SK-N-MC (cell line): ENCODE results near the gene XIAP.
"Not testable (repeated sequence)": the region's sequence is repeated elsewhere in the genome, so short reads cannot be mapped to it uniquely, and the experiment has no call there.

Experiments used
- DNase-seq: peaks from one replicate; pipeline ENCODE4 v3.0.0-alpha.2; 2011; ENCODE audit warnings: low read depth, low spot score
- H3K27ac ChIP-seq: fragments of 200-600 bp; sonication (generic); 2 replicates; pipeline ENCODE4 v1.5.1; 2016; ENCODE audit warnings: mixed run types
- H3K36me3 ChIP-seq: fragments of 200-600 bp; sonication (generic); 2 replicates; pipeline ENCODE4 v1.6.1; 2017; ENCODE audit warnings: antibody characterized with exemption, low read length, mixed read lengths; ENCODE audit not compliant: insufficient read depth
- H3K4me3 ChIP-seq: fragments of 200-600 bp; sonication (generic); 2 replicates; pipeline ENCODE4 v1.5.1; 2016
- H3K9ac ChIP-seq: fragments of 200-600 bp; sonication (generic); 2 replicates; pipeline ENCODE4 v1.8.0; 2017; ENCODE audit warnings: mixed run types, mixed read lengths; ENCODE audit not compliant: insufficient read length
- H3K9me3 ChIP-seq: fragments of 200-600 bp; sonication (generic); 2 replicates; pipeline ENCODE4 v1.6.1; 2017; ENCODE audit warnings: low read depth, mild to moderate bottlenecking, antibody characterized with exemption, low read length, moderate library complexity, mixed read lengths
- EZH2 ChIP-seq: fragments of 200-600 bp; sonication (generic); IDR thresholded peaks from one replicate; pipeline ENCODE4 v1.6.1; 2017; ENCODE audit warnings: antibody characterized with exemption
- FOXP2 ChIP-seq: optimal IDR thresholded peaks from 2 replicates; pipeline ENCODE3; 2011; ENCODE audit warnings: mild to moderate bottlenecking, moderate library complexity; ENCODE audit not compliant: insufficient read depth; ENCODE audit errors: extremely low read length, control extremely low read depth
- POLR2AphosphoS5 ChIP-seq: IDR thresholded peaks from 2 replicates; pipeline ENCODE4 v1.6.1; 2012; ENCODE audit warnings: mild to moderate bottlenecking, low read depth, low read length, borderline replicate concordance

Gene XIAP

DNA sequence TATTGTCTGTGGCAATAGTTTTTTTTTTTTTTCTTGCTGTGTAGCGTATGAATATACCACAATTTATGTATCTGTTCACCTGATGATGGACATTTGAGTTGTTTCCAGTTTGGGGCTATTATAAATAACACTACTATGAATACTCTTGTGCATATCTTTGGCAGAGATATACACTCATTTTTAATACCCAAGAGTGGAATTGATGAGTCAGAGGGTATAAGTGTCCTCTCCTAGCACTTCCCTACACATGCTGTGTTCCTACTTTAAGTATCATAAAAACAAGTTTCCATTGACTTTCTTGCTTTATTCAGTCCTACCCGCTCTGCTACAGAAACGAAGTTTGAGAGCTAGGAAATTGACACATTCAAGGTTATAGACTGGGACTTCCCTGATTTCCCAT, 39.8 kb downstream of the XIAP start:
- H3K9me3 ChIP-seq = no peaks in the 10 kb centered on the region
- no peak for DNase-seq
- H3K36me3 ChIP-seq = peaks cover 19% of the 10 kb centered on the region
- no peak overlapping the region for H3K9ac ChIP-seq
- no peak overlapping the region for H3K4me3 ChIP-seq
- no peak for TF ChIP-seq FOXP2
- no peak for TF ChIP-seq EZH2
- no peak for TF ChIP-seq POLR2AphosphoS5
- H3K27ac ChIP-seq = no peak overlapping the region

DNA sequence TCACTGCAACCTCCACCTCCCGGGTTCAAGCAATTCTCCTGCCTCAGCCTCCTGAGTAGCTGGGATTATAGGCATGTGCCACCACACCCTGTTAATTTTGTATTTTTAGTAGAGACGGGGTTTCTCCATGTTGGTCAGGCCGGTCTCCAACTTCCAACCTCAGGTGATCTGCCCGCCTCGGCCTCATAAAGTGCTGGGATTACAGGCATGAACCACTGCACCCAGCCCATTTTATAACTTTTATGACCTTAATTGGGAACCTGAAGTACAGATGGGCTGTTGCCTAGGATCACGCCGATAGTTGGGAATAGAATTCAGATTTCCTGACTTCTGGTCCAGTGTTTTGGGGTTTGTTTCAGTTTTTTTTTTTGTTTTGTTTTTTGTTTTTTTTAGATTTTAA, 43.4 kb downstream of the XIAP start:
- not testable (repeated sequence) for DNase-seq, H3K9me3 ChIP-seq, H3K9ac ChIP-seq, H3K4me3 ChIP-seq, H3K27ac ChIP-seq
- peaks cover 12% of the 10 kb centered on the region for H3K36me3 ChIP-seq

DNA sequence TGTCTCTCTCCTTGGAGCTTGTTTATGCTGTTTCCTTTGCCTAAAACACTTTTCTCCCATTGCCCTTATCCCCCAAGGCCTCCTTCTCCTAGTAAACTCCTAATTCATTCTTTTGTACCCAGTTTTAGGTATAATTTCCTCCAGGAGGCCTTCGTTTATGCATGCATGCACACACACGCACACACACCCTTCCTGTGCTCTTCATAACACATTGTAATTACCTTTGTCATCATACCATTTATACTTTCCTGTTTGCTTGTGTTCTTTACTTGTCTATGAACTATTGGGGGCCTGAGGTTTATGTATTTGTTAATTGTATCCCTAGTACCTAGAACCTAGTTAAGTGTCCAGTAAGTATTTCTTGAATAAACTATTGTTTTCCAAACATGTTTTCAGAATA, 45.5 kb downstream of the XIAP start:
- Histone ChIP-seq H3K9ac (no peak overlapping the region), H3K27ac (peak overlapping the region; percentile 71), H3K36me3 (peaks cover 10% of the 10 kb centered on the region), H3K4me3 (no peak overlapping the region), H3K9me3 (no peaks in the 10 kb centered on the region)
- TF ChIP-seq FOXP2 (no peak), EZH2 (no peak), POLR2AphosphoS5 (no peak)
- no peak for DNase-seq

DNA sequence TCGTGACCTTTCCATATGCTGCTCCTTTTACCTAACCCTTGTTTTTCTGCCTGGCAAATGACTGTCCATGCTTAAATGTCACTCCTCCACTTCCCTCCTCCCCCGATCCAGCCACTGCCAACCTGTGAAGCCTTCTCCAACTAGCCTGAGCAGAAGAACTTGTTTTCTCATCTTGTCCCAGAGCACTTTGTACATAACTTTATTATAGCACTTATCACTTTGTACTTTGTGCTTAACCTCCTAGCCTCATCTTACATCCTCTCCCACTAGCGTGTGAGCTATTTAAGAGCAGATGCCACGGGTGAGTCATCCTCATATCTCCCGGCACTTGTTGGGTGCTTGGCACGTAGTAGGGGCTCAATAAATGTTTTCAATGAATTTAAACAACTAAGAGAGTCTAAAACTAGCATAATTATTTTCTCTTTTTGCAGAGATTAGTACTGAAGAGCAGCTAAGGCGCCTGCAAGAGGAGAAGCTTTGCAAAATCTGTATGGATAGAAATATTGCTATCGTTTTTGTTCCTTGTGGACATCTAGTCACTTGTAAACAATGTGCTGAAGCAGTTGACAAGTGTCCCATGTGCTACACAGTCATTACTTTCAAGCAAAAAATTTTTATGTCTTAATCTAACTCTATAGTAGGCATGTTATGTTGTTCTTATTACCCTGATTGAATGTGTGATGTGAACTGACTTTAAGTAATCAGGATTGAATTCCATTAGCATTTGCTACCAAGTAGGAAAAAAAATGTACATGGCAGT, 46.9 kb downstream of the XIAP start:
- Histone ChIP-seq H3K27ac (no peak overlapping the region), H3K36me3 (peaks cover 4% of the 10 kb centered on the region)
- TF ChIP-seq EZH2 (no peak), FOXP2 (no peak), POLR2AphosphoS5 (no peak)

DNA sequence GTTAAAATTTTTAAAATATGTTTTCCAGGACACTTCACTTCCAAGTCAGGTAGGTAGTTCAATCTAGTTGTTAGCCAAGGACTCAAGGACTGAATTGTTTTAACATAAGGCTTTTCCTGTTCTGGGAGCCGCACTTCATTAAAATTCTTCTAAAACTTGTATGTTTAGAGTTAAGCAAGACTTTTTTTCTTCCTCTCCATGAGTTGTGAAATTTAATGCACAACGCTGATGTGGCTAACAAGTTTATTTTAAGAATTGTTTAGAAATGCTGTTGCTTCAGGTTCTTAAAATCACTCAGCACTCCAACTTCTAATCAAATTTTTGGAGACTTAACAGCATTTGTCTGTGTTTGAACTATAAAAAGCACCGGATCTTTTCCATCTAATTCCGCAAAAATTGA, 49.7 kb downstream of the XIAP start:
- TF ChIP-seq FOXP2 (no peak), POLR2AphosphoS5 (no peak), EZH2 (no peak)
- Histone ChIP-seq H3K27ac (peak overlapping the region; percentile 12; the same call in 1 of the 2 replicates), H3K9ac (no peak overlapping the region), H3K36me3 (no peaks in the 10 kb centered on the region; the same call in 1 of the 2 replicates), H3K9me3 (no peaks in the 10 kb centered on the region), H3K4me3 (no peak overlapping the region)
- peak; percentile 18 for DNase-seq

More for the DNA sequence above, 46.9 kb downstream of the XIAP start:
- H3K9ac ChIP-seq = no peak overlapping the region
- DNase-seq = no peak
- no peaks in the 10 kb centered on the region for H3K9me3 ChIP-seq
- H3K4me3 ChIP-seq = no peak overlapping the region

DNA sequence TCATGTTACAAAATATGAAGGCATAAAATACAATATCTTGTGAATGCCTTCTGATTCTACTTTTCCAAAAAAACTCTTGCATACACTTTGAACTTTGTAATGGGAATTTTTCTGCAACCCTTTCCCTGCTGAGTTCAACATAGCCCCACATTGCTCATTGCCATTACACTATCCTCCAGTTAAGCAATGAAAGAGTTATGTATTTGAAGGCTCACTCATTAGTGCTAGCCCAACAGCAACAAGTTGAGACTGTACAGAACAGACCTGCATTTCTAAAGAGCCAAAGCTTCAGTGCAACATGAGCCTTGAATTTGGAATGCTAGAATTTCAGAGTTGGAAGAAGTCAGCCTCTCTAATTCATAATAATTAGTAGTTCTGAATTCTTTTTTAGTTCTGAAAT, 57.2 kb downstream of the XIAP start:
- H3K9me3 ChIP-seq = no peaks in the 10 kb centered on the region
- no peak overlapping the region for H3K27ac ChIP-seq
- TF ChIP-seq EZH2 (no peak), FOXP2 (no peak), POLR2AphosphoS5 (no peak)
- H3K4me3 ChIP-seq = no peak overlapping the region
- H3K9ac ChIP-seq = no peak overlapping the region
- H3K36me3 ChIP-seq = no peaks in the 10 kb centered on the region
- DNase-seq = no peak

DNA sequence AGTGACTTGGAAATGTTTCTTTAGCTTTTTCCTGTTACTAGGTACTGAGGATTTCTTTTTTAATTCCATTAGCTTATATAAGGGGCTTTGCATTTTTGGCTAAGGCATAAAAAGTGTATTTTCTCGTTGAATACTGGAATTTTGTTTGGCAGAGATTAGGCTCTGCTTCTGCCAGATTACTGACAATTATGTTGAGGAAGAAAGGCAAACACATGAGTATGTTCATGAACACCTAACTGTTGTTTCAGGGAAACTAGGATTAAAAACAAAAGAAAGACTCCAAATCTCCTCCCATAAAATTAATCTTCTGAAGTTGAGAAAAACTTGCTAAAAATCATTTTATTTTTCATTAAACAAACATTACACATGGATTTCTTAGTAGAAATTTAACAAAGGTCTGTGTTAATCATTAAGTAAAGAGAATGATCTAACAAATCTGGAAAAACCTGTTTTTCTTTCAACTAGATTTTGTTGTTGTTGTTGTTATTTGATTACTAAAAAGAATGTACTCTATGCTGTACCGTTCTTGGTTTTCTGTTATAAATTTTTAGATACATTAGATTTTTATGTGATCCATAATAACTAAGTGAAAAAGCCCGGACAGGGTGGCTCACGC, 58.4 kb downstream of the XIAP start:
- no peak for TF ChIP-seq EZH2
- TF ChIP-seq POLR2AphosphoS5 = no peak
- no peak for TF ChIP-seq FOXP2
- no peaks in the 10 kb centered on the region for H3K9me3 ChIP-seq
- no peak overlapping the region for H3K27ac ChIP-seq
- H3K4me3 ChIP-seq = no peak overlapping the region
- DNase-seq = no peak
- no peaks in the 10 kb centered on the region for H3K36me3 ChIP-seq
- no peak overlapping the region for H3K9ac ChIP-seq

DNA sequence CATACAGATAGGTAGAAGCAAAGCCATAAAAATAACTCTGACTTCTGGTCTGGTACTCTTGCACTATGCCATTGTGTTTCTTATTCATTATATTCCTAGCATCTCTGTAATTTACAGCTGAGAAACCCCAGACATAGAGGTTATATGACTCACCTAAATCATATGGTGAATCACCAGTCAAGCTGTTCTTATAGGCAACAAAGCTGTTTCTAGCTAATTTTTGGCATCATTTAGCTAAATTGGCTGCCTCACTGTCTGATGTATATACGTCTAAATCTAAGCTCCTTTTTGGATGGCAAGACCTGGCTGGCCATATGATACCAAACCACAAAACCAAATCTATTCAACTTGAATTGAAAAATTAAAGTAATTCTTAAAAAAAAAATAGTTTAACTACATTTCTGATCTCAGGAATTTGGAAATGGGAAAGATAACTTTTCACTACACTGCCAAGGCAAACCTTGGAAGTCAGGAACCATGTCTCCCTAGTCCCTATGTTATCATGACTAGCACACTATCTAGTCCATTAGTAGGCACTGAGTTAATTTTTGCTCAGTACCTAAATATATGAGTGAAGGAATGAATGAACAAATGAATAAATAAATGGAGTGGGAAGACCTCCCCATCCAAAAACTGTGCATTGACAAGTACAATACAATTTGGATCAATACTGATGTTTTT, 60.4 kb downstream of the XIAP start:
- H3K9ac ChIP-seq = no peak overlapping the region
- no peak overlapping the region for H3K4me3 ChIP-seq
- TF ChIP-seq FOXP2 = no peak
- TF ChIP-seq POLR2AphosphoS5 = no peak
- TF ChIP-seq EZH2 = no peak
- H3K36me3 ChIP-seq = no peaks in the 10 kb centered on the region
- H3K27ac ChIP-seq = no peak overlapping the region
- H3K9me3 ChIP-seq = no peaks in the 10 kb centered on the region
- DNase-seq = no peak

DNA sequence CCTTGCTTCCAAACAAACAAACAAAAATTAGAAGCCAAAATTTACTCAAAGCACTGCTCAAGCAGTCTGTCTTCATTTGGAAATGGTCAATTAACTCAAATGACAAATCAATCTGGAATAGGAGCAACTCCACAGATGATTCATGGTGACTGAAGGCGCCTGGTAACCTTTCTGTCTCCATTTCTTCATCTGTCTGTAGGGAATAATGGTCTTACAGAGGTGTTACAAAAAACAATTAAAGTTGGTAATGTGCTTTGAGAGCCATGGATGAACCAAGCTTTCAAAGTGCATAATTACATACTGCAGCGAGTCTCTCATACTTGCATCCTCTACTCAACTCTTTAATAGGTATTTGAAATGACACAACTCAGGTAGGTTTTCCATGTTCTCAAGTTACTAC, 63.4 kb downstream of the XIAP start:
- no peak for DNase-seq
- Histone ChIP-seq H3K27ac (no peak overlapping the region), H3K9ac (no peak overlapping the region), H3K4me3 (no peak overlapping the region), H3K36me3 (no peaks in the 10 kb centered on the region), H3K9me3 (no peaks in the 10 kb centered on the region)
- TF ChIP-seq EZH2 (no peak), POLR2AphosphoS5 (no peak), FOXP2 (no peak)
